Astrocyte (in vitro differentiated cells and primary cell): Measurements from ENCODE around the gene KIAA1614. TPM values are rescaled to one million over a fixed set of nuclear protein-coding genes. Genes with fewer than 3 reads are reported as not detected.

Source experiments
- DNase-seq: peaks from one replicate; pipeline ENCODE4 v3.0.0-alpha.2; 2010; ENCODE audit warnings: low read depth
- FAIRE-seq: peaks from 2 replicates; lab custom pipeline; 2011; peaks lifted over from hg19 to GRCh38; lab: Jason Lieb, UNC
- H2AFZ ChIP-seq: 2 replicates; pipeline ENCODE4 v1.6.0; 2012; ENCODE audit warnings: low read depth, low read length, inconsistent platforms
- H3K27ac ChIP-seq: 2 replicates; pipeline ENCODE4 v1.5.1; 2011; ENCODE audit warnings: low read depth, low read length, inconsistent platforms
- H3K27me3 ChIP-seq: 2 replicates; pipeline ENCODE4 v1.6.0; 2011; ENCODE audit warnings: low read length, inconsistent platforms; ENCODE audit not compliant: insufficient read depth
- H3K36me3 ChIP-seq: 2 replicates; pipeline ENCODE4 v1.5.1; 2011; ENCODE audit warnings: low read length, inconsistent platforms; ENCODE audit not compliant: insufficient read depth
- H3K4me1 ChIP-seq: 2 replicates; pipeline ENCODE4 v1.5.1; 2011; ENCODE audit warnings: low read length, inconsistent platforms; ENCODE audit not compliant: insufficient read depth
- H3K4me2 ChIP-seq: 2 replicates; pipeline ENCODE4 v1.6.0; 2012; ENCODE audit warnings: low read length, inconsistent platforms
- H3K4me3 ChIP-seq: 2 replicates; pipeline ENCODE4 v1.5.1; 2011; ENCODE audit warnings: low read depth, mild to moderate bottlenecking, low read length, inconsistent platforms; ENCODE audit not compliant: insufficient read depth
- H3K79me2 ChIP-seq: 2 replicates; pipeline ENCODE4 v1.6.0; 2012; ENCODE audit warnings: mild to moderate bottlenecking, low read length, inconsistent platforms; ENCODE audit not compliant: insufficient read depth
- H3K9ac ChIP-seq: 2 replicates; pipeline ENCODE4 v1.6.0; 2012; ENCODE audit warnings: mild to moderate bottlenecking, low read length, inconsistent platforms
- H3K9me3 ChIP-seq: 2 replicates; pipeline ENCODE4 v1.5.1; 2012; ENCODE audit warnings: low read depth, mild to moderate bottlenecking, low read length, inconsistent platforms; ENCODE audit not compliant: insufficient read depth
- H4K20me1 ChIP-seq: 2 replicates; pipeline ENCODE4 v1.6.0; 2012; ENCODE audit warnings: low read length, inconsistent platforms; ENCODE audit not compliant: insufficient read depth
- H3K27ac Mint-ChIP-seq: one replicate; pipeline ENCODE4 v1.8.0; 2021; ENCODE audit warnings: mild to moderate bottlenecking, mixed read lengths; ENCODE audit not compliant: unreplicated experiment
- H3K27me3 Mint-ChIP-seq: one replicate; pipeline ENCODE4 v1.8.0; 2021; ENCODE audit warnings: low read depth, mixed read lengths; ENCODE audit not compliant: unreplicated experiment
- H3K36me3 Mint-ChIP-seq: one replicate; pipeline ENCODE4 v1.8.0; 2021; ENCODE audit warnings: low read depth, mixed read lengths; ENCODE audit not compliant: unreplicated experiment
- H3K4me1 Mint-ChIP-seq: one replicate; pipeline ENCODE4 v1.8.0; 2021; ENCODE audit warnings: low read depth, mixed read lengths; ENCODE audit not compliant: unreplicated experiment
- H3K4me3 Mint-ChIP-seq: one replicate; pipeline ENCODE4 v1.8.0; 2021; ENCODE audit warnings: mild to moderate bottlenecking, moderate library complexity, mixed read lengths; ENCODE audit not compliant: unreplicated experiment
- H3K9me3 Mint-ChIP-seq: one replicate; pipeline ENCODE4 v1.8.0; 2021; ENCODE audit warnings: mild to moderate bottlenecking, mixed read lengths; ENCODE audit not compliant: unreplicated experiment
- CTCF ChIP-seq: IDR thresholded peaks from 2 replicates; pipeline ENCODE4 v1.5.1; 2011; ENCODE audit warnings: low read depth, mild to moderate bottlenecking, inconsistent platforms, low read length, moderate library complexity; ENCODE audit not compliant: insufficient read depth
- EZH2 ChIP-seq: IDR thresholded peaks from 2 replicates; pipeline ENCODE4 v1.6.1; 2012; ENCODE audit warnings: mild to moderate bottlenecking, low read length, inconsistent platforms; ENCODE audit not compliant: insufficient read depth
- total RNA-seq: library from RNA; stranded (reverse); gene quantifications from 2 replicates; pipeline ENCODE4 v1.2.1, GENCODE V29; 2021

The KIAA1614 gene
- total RNA-seq, 1 donor from 2014 or later, result 0.84 TPM

GRCh38 chr1:180899262-180899661 is 13.4 kb upstream of the KIAA1614 start:
- H2AFZ ChIP-seq, result no peak overlapping the region
- no peaks in the 10 kb centered on the region for H4K20me1 ChIP-seq
- no peaks in the 10 kb centered on the region for H3K4me1 ChIP-seq
- Mint-ChIP-seq H3K27me3 (peaks cover 6% of the 10 kb centered on the region), H3K4me3 (no peak overlapping the region), H3K9me3 (peaks cover 3% of the 10 kb centered on the region), H3K36me3 (peaks cover 11% of the 10 kb centered on the region), H3K27ac (no peak overlapping the region), H3K4me1 (peaks cover 5% of the 10 kb centered on the region)
- no peak overlapping the region for H3K9ac ChIP-seq
- no peaks in the 10 kb centered on the region for H3K79me2 ChIP-seq
- no peaks in the 10 kb centered on the region for H3K27me3 ChIP-seq
- DNase-seq, result no peak
- TF ChIP-seq EZH2, result no peak
- TF ChIP-seq CTCF, result no peak
- H3K4me3 ChIP-seq, result no peak overlapping the region
- no peaks in the 10 kb centered on the region for H3K36me3 ChIP-seq
- no peak for FAIRE-seq
- H3K4me2 ChIP-seq, result no peak overlapping the region
- H3K9me3 ChIP-seq, result no peaks in the 10 kb centered on the region
- no peak overlapping the region for H3K27ac ChIP-seq

- Histone ChIP-seq H4K20me1 (no peaks in the 10 kb centered on the region), H3K79me2 (no peaks in the 10 kb centered on the region), H3K4me2 (no peak overlapping the region), H3K4me3 (no peak overlapping the region), H3K9me3 (no peaks in the 10 kb centered on the region), H3K36me3 (no peaks in the 10 kb centered on the region), H3K9ac (no peak overlapping the region), H3K4me1 (no peaks in the 10 kb centered on the region), H3K27me3 (no peaks in the 10 kb centered on the region), H2AFZ (no peak overlapping the region), H3K27ac (no peak overlapping the region)
- Mint-ChIP-seq H3K27ac (no peak overlapping the region), H3K36me3 (peaks cover 8% of the 10 kb centered on the region), H3K9me3 (peaks cover 3% of the 10 kb centered on the region), H3K4me1 (peaks cover 8% of the 10 kb centered on the region), H3K27me3 (peaks cover 6% of the 10 kb centered on the region), H3K4me3 (no peak overlapping the region)
- FAIRE-seq (no peak), DNase-seq (no peak)
- TF ChIP-seq CTCF, result no peak
- TF ChIP-seq EZH2, result no peak
Measured at GRCh38 chr1:180901076-180901990, 11.4 kb upstream of the KIAA1614 start.

GRCh38 chr1:180902541-180902940 is 10.2 kb upstream of the KIAA1614 start:
- FAIRE-seq, result no peak
- peaks cover 3% of the 10 kb centered on the region for H3K9me3 Mint-ChIP-seq

More at GRCh38 chr1:180902541-180902940, 10.2 kb upstream of the KIAA1614 start:
- Histone ChIP-seq H3K27ac (no peak overlapping the region), H3K9ac (no peak overlapping the region), H3K9me3 (no peaks in the 10 kb centered on the region), H3K4me2 (no peak overlapping the region), H3K27me3 (no peaks in the 10 kb centered on the region), H3K4me3 (no peak overlapping the region), H4K20me1 (no peaks in the 10 kb centered on the region), H3K79me2 (no peaks in the 10 kb centered on the region), H2AFZ (no peak overlapping the region), H3K36me3 (no peaks in the 10 kb centered on the region), H3K4me1 (no peaks in the 10 kb centered on the region)
- no peak overlapping the region for H3K27ac Mint-ChIP-seq
- DNase-seq, result no peak
- H3K4me1 Mint-ChIP-seq, result peaks cover 8% of the 10 kb centered on the region
- TF ChIP-seq EZH2 (no peak), CTCF (no peak)
- peaks cover 8% of the 10 kb centered on the region for H3K36me3 Mint-ChIP-seq
- peaks cover 9% of the 10 kb centered on the region for H3K27me3 Mint-ChIP-seq
- no peak overlapping the region for H3K4me3 Mint-ChIP-seq
